NCI-H128 (cell line): Measurements from ENCODE around the gene KIT.

Experiments
- DNase-seq: peaks from one replicate; lab custom pipeline; 2025; ENCODE audit not compliant: unreplicated experiment; lab: John Stamatoyannopoulos, UW

The KIT gene

DNA sequence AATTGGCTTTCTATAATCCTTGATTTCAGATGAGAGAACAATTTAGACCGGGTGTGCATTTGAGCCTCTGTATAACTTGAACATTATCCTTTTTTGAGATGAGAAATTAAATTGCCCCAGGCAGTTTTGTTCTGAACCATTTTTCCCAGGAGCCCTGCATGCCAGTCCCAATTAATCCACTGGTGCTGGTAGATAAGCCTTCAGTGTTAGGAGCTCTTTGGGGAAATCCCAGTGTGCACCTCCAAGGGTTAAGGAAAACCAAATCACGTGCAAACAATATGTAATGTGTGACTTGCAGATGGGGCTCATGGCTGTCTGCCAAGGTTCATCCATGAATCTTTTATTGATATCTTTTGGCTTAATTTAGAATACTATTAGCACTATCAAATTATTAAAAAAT lies 43.2 kb downstream of the KIT start:
- DNase-seq, result no peak

- no peak for DNase-seq
Measured at GRCh38 chr4:54703182-54703581, 45.4 kb downstream of the KIT start.

- no peak for DNase-seq
Measured at GRCh38 chr4:54707406-54707805, 49.6 kb downstream of the KIT start.

- DNase-seq, result no peak
Measured at GRCh38 chr4:54708339-54709279, 50.9 kb downstream of the KIT start.

DNA sequence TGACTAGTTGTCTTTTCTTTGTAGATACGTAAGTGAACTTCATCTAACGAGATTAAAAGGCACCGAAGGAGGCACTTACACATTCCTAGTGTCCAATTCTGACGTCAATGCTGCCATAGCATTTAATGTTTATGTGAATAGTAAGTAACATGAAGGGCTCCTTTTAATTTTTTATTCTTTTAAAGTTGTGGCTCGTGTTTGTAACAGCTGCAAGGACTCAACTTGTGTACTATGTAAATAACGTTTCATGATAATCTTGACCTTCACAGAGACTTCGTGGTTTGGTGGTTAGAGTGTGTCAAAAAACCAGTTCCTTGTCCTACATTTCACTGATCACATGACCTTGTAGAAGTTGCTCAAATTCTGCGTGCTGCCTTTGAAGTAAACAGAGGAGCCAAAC lies 51.6 kb downstream of the KIT start:
- DNase-seq, result no peak

DNA sequence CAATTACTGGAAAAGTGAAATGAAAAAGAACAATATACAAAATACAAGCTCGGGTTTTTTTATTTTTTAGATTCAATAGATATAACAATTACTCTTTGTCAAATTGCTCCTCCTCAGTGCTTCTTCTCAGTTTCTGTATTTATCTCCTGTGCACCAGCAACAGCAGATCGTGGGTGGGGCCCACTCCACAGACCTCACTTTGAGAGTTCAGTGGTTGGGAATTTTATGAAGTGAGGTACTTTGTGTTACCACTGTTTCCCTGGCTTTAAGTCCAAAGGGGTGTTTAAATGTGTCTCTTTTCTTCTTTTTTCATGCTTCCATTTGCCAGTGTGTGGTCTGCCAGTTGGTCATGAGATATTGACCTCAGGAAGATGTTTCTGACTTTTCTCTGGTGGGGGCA lies 54.4 kb downstream of the KIT start:
- DNase-seq, result no peak

GRCh38 chr4:54714631-54715030 lies 56.9 kb downstream of the KIT start:
- DNase-seq, result no peak

DNA sequence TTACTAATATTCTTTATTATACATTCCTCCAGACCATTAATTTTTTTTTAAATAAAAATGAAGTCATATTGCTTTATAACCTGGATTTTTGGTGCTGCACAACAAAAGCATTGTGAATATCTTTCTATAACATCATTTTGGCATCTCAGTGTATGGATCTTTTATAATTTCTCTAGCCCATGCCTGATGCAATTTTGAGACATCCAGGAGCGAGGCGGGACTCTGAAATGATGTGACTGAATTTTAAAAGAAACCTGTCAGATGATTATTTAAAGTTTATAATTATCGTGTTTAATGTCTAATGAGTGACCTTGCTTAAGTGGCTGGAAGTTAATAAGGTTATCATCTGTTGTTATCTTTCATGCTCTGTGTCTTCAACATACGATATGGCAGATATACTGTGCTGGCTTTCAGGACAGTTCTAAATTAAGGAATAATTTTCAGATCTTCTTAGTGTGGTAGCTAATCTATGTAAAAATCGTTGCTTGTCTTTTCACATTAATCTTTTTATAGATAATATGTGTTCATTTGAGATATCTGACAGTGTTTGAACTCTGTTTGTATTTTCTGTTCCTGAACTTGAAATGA lies 58.8 kb downstream of the KIT start:
- DNase-seq, result no peak

DNA sequence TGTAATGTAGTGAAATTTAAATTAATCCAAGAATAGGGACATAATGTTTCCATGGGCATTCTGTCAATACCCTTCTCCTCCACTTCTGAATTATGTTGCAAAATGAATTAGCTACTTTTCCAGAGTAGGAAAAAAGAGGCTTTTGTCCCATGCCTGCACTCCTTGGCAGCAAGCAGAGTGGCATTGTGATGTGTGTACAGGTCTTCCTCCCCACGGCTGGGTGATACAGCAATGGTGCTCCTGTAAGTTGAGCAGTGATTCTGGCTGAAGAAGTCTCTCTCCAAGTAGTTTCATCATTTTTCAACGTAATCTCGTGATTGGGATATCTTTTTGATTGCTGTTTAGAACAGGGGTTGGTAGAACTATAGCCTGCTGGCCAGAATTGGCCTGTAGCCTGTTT lies 59.9 kb downstream of the KIT start:
- DNase-seq, result no peak

GRCh38 chr4:54719378-54719777 lies 61.6 kb downstream of the KIT start:
- DNase-seq, result no peak

DNA sequence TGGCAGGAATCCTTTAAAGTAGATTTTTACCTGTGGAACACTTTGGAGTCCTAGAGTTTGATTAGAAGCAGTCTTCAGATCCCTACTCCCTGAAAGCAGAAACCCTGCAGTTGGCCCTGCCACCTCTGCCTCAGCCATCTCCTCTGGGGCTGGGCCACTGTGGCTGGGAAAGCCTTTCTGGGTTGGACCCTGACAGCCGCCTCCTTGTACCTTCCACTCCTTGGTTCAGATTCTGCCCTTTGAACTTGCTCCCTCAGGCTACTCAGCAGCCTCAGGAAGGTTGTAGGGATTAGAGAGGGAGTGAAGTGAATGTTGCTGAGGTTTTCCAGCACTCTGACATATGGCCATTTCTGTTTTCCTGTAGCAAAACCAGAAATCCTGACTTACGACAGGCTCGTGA lies 65.5 kb downstream of the KIT start:
- no peak for DNase-seq

GRCh38 chr4:54723820-54724219 lies 66.1 kb downstream of the KIT start:
- DNase-seq, result no peak

- DNase-seq, result no peak
Measured at GRCh38 chr4:54726907-54727306, 69.2 kb downstream of the KIT start.

GRCh38 chr4:54727346-54727745 lies 69.6 kb downstream of the KIT start:
- DNase-seq, result no peak

DNA sequence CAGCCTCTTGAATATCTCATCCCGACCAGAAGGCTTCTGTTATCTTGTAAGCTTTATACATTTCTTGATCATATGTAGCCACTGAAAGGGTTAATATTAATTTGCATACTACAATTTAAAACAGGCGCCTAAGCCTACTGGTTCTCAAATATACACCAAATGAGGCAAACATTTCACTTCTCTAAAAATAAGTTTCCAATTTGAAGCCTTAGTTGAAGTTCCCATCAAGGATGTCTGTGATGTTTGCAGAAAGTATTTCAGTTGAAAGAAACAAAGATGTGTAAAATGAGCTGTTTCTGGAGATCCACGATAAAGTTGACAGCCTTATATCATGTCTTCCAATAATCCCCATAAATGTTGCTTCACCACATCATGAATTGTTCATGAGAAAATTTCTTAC lies 70.6 kb downstream of the KIT start:
- no peak for DNase-seq

- no peak for DNase-seq
Measured at GRCh38 chr4:54729256-54729655, 71.5 kb downstream of the KIT start.

- DNase-seq, result no peak
Measured at GRCh38 chr4:54730581-54730980, 72.8 kb downstream of the KIT start.

- no peak for DNase-seq
Measured at GRCh38 chr4:54731552-54731951, 73.8 kb downstream of the KIT start.

- DNase-seq, result no peak
Measured at GRCh38 chr4:54731976-54732375, 74.2 kb downstream of the KIT start.

GRCh38 chr4:54737421-54737820 lies 79.7 kb downstream of the KIT start:
- no peak for DNase-seq

GRCh38 chr4:54741202-54741601 lies 83.4 kb downstream of the KIT start:
- DNase-seq, result no peak

DNA sequence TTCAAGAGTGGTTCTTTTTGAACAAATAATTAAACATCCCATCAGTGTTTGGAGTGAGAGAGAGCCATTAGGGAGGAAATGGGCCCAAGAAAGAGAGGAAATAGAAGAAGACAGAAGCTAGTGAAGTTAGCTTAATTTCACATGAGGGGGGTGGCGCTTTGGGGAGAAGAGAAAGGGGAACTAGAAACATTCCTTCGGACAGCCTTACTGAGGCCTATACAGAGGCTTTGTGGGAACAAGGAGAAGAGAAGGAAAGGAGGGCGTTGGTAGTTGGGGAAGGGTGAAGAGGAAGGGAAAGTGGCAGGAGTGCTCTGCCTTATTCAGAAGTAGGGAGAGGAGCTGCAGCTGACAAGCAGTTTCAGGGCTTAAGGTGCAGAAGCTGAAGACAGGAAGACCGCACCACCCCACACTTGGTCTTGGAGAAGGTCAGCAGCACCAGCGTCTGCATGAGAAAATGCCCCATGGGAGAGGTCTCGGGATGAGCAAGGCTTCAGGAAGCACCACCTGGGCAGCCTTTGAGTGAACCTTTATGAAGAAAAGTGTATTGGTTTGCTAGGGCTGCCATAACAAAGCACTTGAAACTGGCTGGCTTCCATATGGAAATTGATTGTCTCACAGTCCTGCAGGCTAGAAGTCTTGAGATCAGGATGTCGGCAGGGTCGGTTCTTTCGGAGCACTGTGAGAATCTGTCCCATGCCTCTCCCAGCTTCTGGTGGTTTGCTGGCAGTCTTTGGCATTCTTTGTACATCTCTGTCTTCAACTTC lies 85.1 kb downstream of the KIT start:
- no peak for DNase-seq
